HL-60 (cell line): ENCODE data around the gene SPATA9.

Experiments used
- DNase-seq, 2 experiments: peaks; one replicate each; pipeline ENCODE4 v3.0.0-alpha.2; 2010 to 2020; ENCODE audit warnings: low read depth in 1 of 2, low spot score in 1 of 2
- H3K27ac ChIP-seq: fragments of 250-450 bp; sonication (Bioruptor Pico); replicated peaks from 2 replicates; pipeline ENCODE4 v1.5.1; 2020; ENCODE audit warnings: mild to moderate bottlenecking, moderate library complexity
- H3K27me3 ChIP-seq: fragments of 250-450 bp; sonication (Bioruptor Pico); 2 replicates; pipeline ENCODE4 v1.5.1; 2021; ENCODE audit warnings: mild to moderate bottlenecking, moderate library complexity; ENCODE audit not compliant: insufficient read depth, poor library complexity, severe bottlenecking
- H3K4me3 ChIP-seq: replicated peaks from 2 replicates; pipeline ENCODE4 v1.5.1; 2011; ENCODE audit warnings: mild to moderate bottlenecking, control low read depth, low read length; ENCODE audit not compliant: insufficient read depth
- CTCF ChIP-seq: IDR thresholded peaks from one replicate; pipeline ENCODE4 v1.5.1; 2011; ENCODE audit warnings: low read length, control low read depth, inconsistent platforms; ENCODE audit not compliant: insufficient read depth
- GABPA ChIP-seq: IDR thresholded peaks from 2 replicates; pipeline ENCODE4 v1.6.1; 2012; ENCODE audit warnings: low read depth
- POLR2AphosphoS5 ChIP-seq: IDR thresholded peaks from 2 replicates; pipeline ENCODE4 v1.6.1; 2012; ENCODE audit warnings: low read depth
- REST ChIP-seq: IDR thresholded peaks from 2 replicates; pipeline ENCODE4 v1.6.1; 2012; ENCODE audit warnings: low read depth; ENCODE audit not compliant: insufficient replicate concordance
- SPI1 ChIP-seq: IDR thresholded peaks from 2 replicates; pipeline ENCODE4 v1.6.1; 2012; ENCODE audit warnings: low read depth, mild to moderate bottlenecking, borderline replicate concordance

SPATA9 gene

GRCh38 chr5:95686651-95687050 lies 3.9 kb upstream of the SPATA9 start:
- Histone ChIP-seq H3K27me3 (no peaks in the 10 kb centered on the region), H3K4me3 (no peak overlapping the region), H3K27ac (no peak overlapping the region)
- TF ChIP-seq POLR2AphosphoS5 (no peak), REST (no peak), SPI1 (no peak), GABPA (no peak), CTCF (no peak)
- no peak for DNase-seq

- H3K27ac ChIP-seq = no peak overlapping the region
- H3K4me3 ChIP-seq = no peak overlapping the region
- H3K27me3 ChIP-seq = no peaks in the 10 kb centered on the region
- DNase-seq = no peak
- TF ChIP-seq GABPA = no peak
- TF ChIP-seq CTCF = no peak
- no peak for TF ChIP-seq REST
- no peak for TF ChIP-seq POLR2AphosphoS5
- TF ChIP-seq SPI1 = no peak
These were observed 1.6 kb upstream of the SPATA9 start for GRCh38 chr5:95684361-95684760.

GRCh38 chr5:95673081-95673480 lies 9.7 kb downstream of the SPATA9 start:
- Histone ChIP-seq H3K27ac (no peak overlapping the region), H3K27me3 (no peaks in the 10 kb centered on the region), H3K4me3 (no peak overlapping the region)
- no peak for TF ChIP-seq CTCF
- TF ChIP-seq GABPA = no peak
- TF ChIP-seq POLR2AphosphoS5 = no peak
- no peak for TF ChIP-seq SPI1
- TF ChIP-seq REST = no peak
- DNase-seq = no peak
